Hematopoietic multipotent progenitor cell treated with erythropoietin and hydrocortisone succinate and interleukin-3 and kit ligand, for 15 days (in vitro differentiated cells): ENCODE data around the gene ATP11A.
"Not testable (repeated sequence)": the region's sequence is repeated elsewhere in the genome, so short reads cannot be mapped to it uniquely, and the experiment has no call there.

Experiments used
- DNase-seq: peaks from one replicate; pipeline ENCODE4 v3.0.0-alpha.2; 2015; ENCODE audit warnings: low spot score

ATP11A gene

GRCh38 chr13:112776971-112777370 is 87.1 kb downstream of the ATP11A start:
- no peak for DNase-seq

- DNase-seq = no peak
Observed at GRCh38 chr13:112777637-112778406, 88.0 kb downstream of the ATP11A start.

GRCh38 chr13:112779856-112780604 is 90.2 kb downstream of the ATP11A start:
- DNase-seq = no peak

DNA sequence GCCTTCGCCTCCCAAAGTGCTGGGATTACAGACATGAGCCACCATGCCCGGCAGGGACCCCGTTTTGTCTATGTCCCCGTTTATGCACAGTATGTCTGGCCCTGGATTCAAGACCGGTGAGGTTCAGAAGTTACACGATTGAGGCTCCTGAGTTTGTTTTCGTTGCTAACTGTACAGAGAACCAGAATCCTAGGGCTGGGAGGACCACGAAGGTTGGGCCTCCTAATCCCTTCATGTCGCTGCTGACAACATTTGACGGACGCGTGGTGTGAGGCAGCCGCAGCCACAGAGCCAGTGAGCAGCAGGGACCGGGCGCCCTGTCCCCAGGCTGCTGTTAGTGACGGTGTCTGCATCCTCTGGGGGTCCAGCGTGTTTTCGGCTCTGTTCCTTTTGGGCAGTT is 91.4 kb downstream of the ATP11A start:
- no peak for DNase-seq

DNA sequence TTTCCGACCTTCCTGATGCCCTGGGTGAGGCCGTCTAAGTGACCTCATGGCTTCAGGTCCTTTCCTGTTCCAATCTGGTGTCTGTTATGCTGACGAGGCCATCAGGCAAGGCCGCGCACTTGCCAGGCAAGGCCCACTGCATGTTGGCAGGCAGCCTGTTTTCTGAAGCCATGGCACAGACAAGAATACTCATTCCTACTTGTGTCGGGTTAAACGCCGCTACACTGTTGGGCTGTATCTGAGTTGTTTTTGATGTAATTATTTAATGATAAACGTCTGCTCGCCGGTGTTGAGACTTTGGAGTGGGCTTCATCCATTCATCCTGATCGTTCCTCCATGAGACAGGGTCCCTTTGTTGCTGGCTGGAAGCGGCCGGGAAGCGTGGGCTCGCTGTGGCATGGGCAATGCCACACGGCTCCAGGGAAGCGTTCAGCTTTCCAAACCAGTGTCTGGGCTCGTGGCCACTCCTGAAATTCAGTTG is 92.1 kb downstream of the ATP11A start:
- DNase-seq = no peak

GRCh38 chr13:112782429-112783010 is 92.7 kb downstream of the ATP11A start:
- no peak for DNase-seq

GRCh38 chr13:112783135-112783977 is 93.5 kb downstream of the ATP11A start:
- no peak for DNase-seq

GRCh38 chr13:112783978-112784371 is 94.1 kb downstream of the ATP11A start:
- no peak for DNase-seq

GRCh38 chr13:112784811-112785482 is 95.1 kb downstream of the ATP11A start:
- DNase-seq = no peak

DNA sequence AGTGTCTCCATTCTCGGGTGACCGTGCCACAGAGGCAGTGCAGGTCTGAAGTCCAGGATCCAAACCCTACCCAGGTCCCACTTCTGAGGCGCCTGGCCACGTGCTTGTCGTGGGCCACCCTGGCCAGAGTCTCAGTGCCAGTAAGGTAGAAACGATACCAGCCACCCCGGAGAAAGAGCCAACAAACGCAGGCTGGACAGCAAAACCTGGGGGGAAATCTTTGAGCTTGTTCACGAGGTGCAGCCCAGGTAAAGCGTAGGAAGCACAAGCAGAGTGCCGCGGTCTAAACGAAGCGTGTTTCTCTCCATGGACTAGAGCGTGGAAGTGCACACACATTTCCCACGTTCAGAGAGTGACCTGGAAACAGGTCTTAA is 95.6 kb downstream of the ATP11A start:
- DNase-seq = no peak

- not testable (repeated sequence) for DNase-seq
Observed at GRCh38 chr13:112786810-112787209, 97.0 kb downstream of the ATP11A start.

DNA sequence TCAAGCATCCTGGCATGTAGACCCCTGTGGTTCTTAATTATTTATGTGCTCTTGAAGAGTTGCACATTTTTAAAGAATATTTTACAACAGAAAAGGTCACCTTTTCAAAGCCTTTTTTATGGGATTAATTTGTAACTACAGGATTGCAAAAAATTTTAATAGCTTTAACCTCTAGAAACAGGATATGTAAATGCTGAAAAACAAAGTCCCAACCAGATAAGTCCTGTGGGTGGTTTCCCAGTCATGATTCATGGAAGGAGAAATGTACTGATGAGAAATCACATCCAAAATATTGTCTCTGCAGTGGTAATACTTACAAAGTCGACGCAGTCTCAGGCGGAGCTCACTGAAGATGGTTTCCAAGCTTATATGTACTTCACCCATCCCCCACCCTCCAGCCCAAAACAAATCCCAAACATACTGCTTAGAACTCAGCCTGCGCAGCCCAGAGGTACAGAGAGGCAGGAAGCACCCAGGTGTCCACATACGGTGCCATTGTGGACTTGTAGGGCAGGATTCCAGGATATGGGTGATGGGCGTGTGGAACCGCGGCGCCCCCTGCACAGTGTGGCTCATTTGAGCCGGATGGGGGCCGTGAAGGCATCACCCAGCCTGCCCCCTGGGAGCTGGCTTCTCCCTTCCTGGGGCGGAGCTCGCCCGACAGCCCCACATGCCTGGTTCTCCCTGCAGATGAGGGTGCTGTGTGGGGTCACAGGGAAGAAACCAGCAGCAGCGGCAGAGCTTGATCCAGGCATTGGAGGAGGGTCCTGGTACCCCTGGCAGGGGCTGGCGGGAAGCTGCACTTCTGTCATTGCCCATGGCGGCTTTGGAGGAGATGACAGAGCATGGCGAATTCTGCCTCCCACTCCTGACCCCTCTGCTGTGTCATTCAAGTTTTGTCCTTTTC is 101.2 kb downstream of the ATP11A start:
- no peak for DNase-seq

DNA sequence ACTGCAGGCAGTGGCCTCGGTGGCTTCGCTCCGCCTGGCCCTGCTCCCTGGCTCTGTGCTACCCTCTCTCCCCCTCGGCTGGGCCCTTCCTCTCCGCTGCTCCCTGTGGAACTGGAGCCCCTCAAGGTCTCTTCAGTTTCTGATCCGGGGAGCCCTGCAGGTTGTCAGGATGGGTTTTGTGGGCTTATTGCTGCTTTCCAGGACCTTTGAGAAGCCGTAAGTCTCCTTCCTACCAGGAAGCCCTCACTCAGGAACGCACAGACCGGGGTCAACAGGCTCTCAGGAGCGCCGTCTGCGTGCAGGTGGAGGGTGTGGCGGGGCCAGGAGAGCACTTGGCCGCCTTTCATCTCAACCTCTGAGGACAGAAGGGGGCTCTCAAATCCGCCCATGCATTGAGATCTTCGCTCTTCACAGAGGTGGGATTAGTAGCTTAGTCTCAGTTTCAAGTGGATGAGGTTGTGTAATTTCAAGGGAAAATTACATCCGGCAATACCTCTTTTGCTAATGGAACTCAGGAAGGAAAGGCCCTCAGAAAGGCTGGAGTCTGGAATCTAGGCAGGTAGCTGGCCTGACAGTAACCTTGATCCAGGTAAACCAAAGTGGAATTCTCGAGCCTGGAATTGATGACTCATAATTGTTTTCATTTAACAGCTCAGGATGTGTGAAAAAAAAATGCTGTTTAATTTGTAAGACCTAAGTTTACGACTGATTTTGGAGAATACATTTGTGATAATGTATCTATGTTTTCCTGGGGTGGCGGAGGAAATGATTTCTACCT is 102.0 kb downstream of the ATP11A start:
- DNase-seq = no peak

DNA sequence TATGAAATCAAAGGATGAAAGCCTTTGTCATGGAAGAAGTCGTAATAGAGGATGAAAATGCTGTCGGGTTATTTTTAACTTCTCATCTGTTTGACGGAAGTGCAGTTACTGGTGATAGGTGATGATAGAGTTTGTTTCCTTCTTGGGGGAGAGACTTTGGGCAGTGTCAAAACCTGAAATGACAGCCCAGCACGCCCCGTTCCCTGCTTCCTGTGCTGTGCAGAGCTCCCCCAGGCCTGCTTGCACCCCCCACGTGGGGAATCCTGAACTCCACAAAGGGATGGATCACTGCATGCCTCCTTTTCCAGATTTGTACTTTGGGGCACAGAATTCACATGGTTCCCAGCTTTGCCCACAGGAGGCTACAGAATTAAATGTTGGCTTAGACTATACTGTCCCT is 102.7 kb downstream of the ATP11A start:
- DNase-seq = no peak

GRCh38 chr13:112793545-112794445 is 104.0 kb downstream of the ATP11A start:
- no peak for DNase-seq

GRCh38 chr13:112795277-112795676 is 105.4 kb downstream of the ATP11A start:
- no peak for DNase-seq

DNA sequence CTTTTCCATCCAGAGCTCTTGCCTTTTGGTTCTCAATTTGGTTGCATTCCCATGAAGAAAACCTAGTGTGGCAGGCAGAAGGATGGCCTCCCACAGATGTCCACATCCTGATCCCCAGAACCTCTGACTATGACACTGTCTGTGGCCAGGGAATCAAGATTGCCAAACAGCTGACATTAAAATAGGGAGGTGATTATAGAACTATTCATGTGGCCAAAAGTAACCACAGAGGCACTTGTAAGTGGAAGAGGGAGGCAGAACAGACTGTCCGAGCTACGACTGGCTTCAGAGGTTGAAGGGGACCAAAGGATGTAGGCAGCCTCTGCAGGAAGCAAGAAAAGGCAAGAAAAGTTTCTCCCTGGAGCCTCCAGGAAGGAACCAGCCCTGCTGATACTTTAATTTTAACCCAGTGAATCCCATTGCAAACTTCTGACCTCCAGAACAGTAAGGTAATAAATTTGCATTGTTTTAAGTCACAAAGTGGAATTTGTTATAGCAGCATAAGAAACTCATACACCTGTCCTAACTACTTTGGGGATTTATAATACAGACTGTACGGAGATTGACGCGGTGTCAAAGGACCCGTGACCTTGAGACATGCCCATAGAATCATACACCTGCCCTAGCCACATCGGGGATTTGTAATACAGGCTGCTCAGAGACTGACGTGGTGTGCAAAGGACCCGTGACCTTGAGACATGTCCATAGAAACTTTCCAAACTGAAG is 106.5 kb downstream of the ATP11A start:
- no peak for DNase-seq

GRCh38 chr13:112799394-112799793 is 109.6 kb downstream of the ATP11A start:
- no peak for DNase-seq
